ENCODE results near the gene ABTB2.

DNA sequence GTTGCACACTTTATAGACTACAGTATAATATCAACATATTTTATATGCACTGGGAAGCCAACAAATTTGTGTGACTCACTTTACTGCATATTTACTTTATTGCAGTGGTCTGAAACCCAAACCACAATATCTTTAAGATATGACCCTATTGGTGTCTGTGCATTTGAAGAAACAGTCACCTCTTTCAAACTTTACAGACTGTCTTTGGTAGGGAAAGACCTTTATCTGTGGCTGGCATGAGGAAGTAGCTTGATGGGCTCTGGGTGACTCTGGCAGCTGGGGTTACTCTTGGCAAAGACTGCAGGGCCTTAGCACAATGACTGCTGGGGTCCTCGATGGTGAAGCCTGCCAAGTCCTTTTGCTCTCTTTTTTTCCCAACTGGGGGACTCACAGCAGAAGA is 21.3 kb upstream of the ABTB2 start:
- TF ChIP-seq, protein P1, sequence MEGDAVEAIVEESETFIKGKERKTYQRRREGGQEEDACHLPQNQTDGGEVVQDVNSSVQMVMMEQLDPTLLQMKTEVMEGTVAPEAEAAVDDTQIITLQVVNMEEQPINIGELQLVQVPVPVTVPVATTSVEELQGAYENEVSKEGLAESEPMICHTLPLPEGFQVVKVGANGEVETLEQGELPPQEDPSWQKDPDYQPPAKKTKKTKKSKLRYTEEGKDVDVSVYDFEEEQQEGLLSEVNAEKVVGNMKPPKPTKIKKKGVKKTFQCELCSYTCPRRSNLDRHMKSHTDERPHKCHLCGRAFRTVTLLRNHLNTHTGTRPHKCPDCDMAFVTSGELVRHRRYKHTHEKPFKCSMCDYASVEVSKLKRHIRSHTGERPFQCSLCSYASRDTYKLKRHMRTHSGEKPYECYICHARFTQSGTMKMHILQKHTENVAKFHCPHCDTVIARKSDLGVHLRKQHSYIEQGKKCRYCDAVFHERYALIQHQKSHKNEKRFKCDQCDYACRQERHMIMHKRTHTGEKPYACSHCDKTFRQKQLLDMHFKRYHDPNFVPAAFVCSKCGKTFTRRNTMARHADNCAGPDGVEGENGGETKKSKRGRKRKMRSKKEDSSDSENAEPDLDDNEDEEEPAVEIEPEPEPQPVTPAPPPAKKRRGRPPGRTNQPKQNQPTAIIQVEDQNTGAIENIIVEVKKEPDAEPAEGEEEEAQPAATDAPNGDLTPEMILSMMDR (conservative IDR thresholded peaks at IDR 0.05): no peak
- TF ChIP-seq ZFX (IDR thresholded peaks at IDR 0.05): no peak
